Endothelial cell of umbilical vein (primary cell): Measurements from ENCODE around the gene ANKRD12. TPM values are rescaled to one million over a fixed set of nuclear protein-coding genes. Genes with fewer than 3 reads are reported as not detected.

ENCODE experiments used
- BruUV-seq: library from RNA; stranded (reverse); fragments of 400-500 nt; replicated peaks from 2 replicates; lab custom pipeline; 2021; lab: Mats Ljungman, UMichigan
- CTCF ChIA-PET: fragments of 300-600, 350-600 bp; sonication (Branson Sonifier 250); formaldehyde crosslinking; loops from one replicate; lab custom pipeline; 2021; ENCODE audit warnings: antibody characterized with exemption, inconsistent platforms; lab: Charles Lee
- POLR2A ChIA-PET: fragments of 300-600, 350-600 bp; sonication (Branson Sonifier 250); formaldehyde crosslinking; loops from one replicate; lab custom pipeline; 2021; ENCODE audit warnings: antibody characterized with exemption, inconsistent platforms; lab: Charles Lee
- DNase-seq: peaks from one replicate; pipeline ENCODE4 v3.0.0-alpha.2; 2011; ENCODE audit warnings: low read depth, low spot score
- FAIRE-seq: peaks from 2 replicates; lab custom pipeline; 2011; peaks lifted over from hg19 to GRCh38; lab: Jason Lieb, UNC
- H2AFZ ChIP-seq: 2 replicates; pipeline ENCODE4 v1.6.0; 2012; ENCODE audit warnings: low read depth, low read length, control low read depth, inconsistent platforms
- H3K27ac ChIP-seq: 2 replicates; pipeline ENCODE4 v1.5.1; 2011; ENCODE audit warnings: low read depth, mild to moderate bottlenecking, control low read depth, low read length, moderate library complexity; ENCODE audit not compliant: insufficient read depth
- H3K27me3 ChIP-seq, 2 experiments: 2 replicates each; pipeline versions ENCODE4 v1.6.0 to v1.6.1; 2011; ENCODE audit warnings: low read length in 2 of 2, mixed read lengths in 1 of 2; ENCODE audit not compliant: control insufficient read depth in 2 of 2, insufficient read depth in 2 of 2
- H3K36me3 ChIP-seq, 2 experiments: 2 replicates in 1 of 2; 3 replicates in 1 of 2; pipeline ENCODE4 v1.5.1; 2011; ENCODE audit warnings: low read length in 2 of 2, mild to moderate bottlenecking in 1 of 2, moderate library complexity in 1 of 2; ENCODE audit not compliant: control insufficient read depth in 2 of 2, insufficient read depth in 2 of 2; ENCODE audit errors: extremely low read depth in 1 of 2
- H3K4me1 ChIP-seq: 3 replicates; pipeline ENCODE4 v1.5.1; 2011; ENCODE audit warnings: mild to moderate bottlenecking, low read length; ENCODE audit not compliant: control insufficient read depth, insufficient read depth; ENCODE audit errors: extremely low read depth
- H3K4me2 ChIP-seq: 2 replicates; pipeline ENCODE4 v1.6.1; 2011; ENCODE audit warnings: low read length, control low read depth, mixed read lengths; ENCODE audit not compliant: insufficient read depth
- H3K4me3 ChIP-seq, 3 experiments: fragments of 200-600 bp in 1 of 3; sonication (generic), shearing (Covaris generic) in 1 of 3; replicated peaks in 1 of 3; 2 replicates each; pipeline ENCODE4 v1.5.1; 2011 to 2016; ENCODE audit warnings: control low read depth in 3 of 3, low read length in 3 of 3, mild to moderate bottlenecking in 2 of 3, inconsistent platforms in 1 of 3, low read depth in 1 of 3, moderate library complexity in 1 of 3; ENCODE audit not compliant: insufficient read depth in 1 of 3
- H3K79me2 ChIP-seq: 2 replicates; pipeline ENCODE4 v1.6.0; 2012; ENCODE audit warnings: low read length, inconsistent platforms; ENCODE audit not compliant: control insufficient read depth, insufficient read depth
- H3K9ac ChIP-seq: replicated peaks from 2 replicates; pipeline ENCODE3; 2011; ENCODE audit warnings: low read length, control low read depth; ENCODE audit not compliant: insufficient read depth; ENCODE audit errors: extremely low read depth
- H3K9me1 ChIP-seq: replicated peaks from 3 replicates; pipeline ENCODE4 v1.6.0; 2011; ENCODE audit warnings: mild to moderate bottlenecking, low read length; ENCODE audit not compliant: control insufficient read depth, insufficient read depth; ENCODE audit errors: extremely low read depth
- H3K9me3 ChIP-seq: replicated peaks from 2 replicates; pipeline ENCODE4 v1.5.1; 2012; ENCODE audit warnings: low read length, inconsistent platforms; ENCODE audit not compliant: control insufficient read depth, insufficient read depth
- H4K20me1 ChIP-seq: replicated peaks from 2 replicates; pipeline ENCODE3; 2011; ENCODE audit warnings: mild to moderate bottlenecking, low read length; ENCODE audit not compliant: control insufficient read depth, insufficient read depth; ENCODE audit errors: extremely low read depth
- CTCF ChIP-seq, 2 donors: IDR thresholded peaks; 1 replicate in 1 of 2; 2 replicates in 1 of 2; pipeline ENCODE4 v1.5.1; 2011; ENCODE audit warnings: low read length in 2 of 2, mild to moderate bottlenecking in 2 of 2, moderate library complexity in 2 of 2, control low read depth in 1 of 2, inconsistent platforms in 1 of 2, low read depth in 1 of 2; ENCODE audit not compliant: insufficient read depth in 1 of 2; ENCODE audit errors: extremely low read depth in 1 of 2
- EZH2 ChIP-seq: IDR thresholded peaks from 2 replicates; pipeline ENCODE4 v1.6.1; 2012; ENCODE audit warnings: borderline replicate concordance, low read depth, mild to moderate bottlenecking, moderate library complexity, low read length, inconsistent platforms; ENCODE audit not compliant: severe bottlenecking
- FOS ChIP-seq: IDR thresholded peaks from 2 replicates; pipeline ENCODE4 v1.6.1; 2011; ENCODE audit warnings: mild to moderate bottlenecking, low read length, moderate library complexity, borderline replicate concordance; ENCODE audit not compliant: insufficient read depth
- GATA2 ChIP-seq: IDR thresholded peaks from 2 replicates; pipeline ENCODE4 v1.7.0; 2011; ENCODE audit warnings: low read depth, mild to moderate bottlenecking, moderate library complexity, mixed read lengths, low read length; ENCODE audit not compliant: insufficient read length, insufficient read depth
- JUN ChIP-seq: IDR thresholded peaks from 2 replicates; pipeline ENCODE4 v1.6.1; 2011; ENCODE audit warnings: borderline replicate concordance, low read depth; ENCODE audit not compliant: insufficient read length, insufficient read depth
- MAX ChIP-seq: IDR thresholded peaks from 2 replicates; pipeline ENCODE4 v1.6.1; 2011; ENCODE audit not compliant: insufficient read depth, insufficient read length
- MYC ChIP-seq: IDR thresholded peaks from one replicate; pipeline ENCODE4 v1.6.1; 2011; ENCODE audit warnings: mild to moderate bottlenecking, low read depth, low read length
- POLR2A ChIP-seq: IDR thresholded peaks from 2 replicates; pipeline ENCODE4 v1.6.1; 2012; ENCODE audit warnings: low read depth, mild to moderate bottlenecking, control low read depth, low read length
- POLR2AphosphoS5 ChIP-seq: IDR thresholded peaks from 2 replicates; pipeline ENCODE4 v1.6.1; 2012; ENCODE audit warnings: low read depth, mild to moderate bottlenecking, control low read depth, low read length, moderate library complexity; ENCODE audit not compliant: insufficient read depth
- dilution Hi-C: fragments of 300-500 bp; cut with MboI; formaldehyde crosslinking; loops from one replicate; pipeline ENCODE4 v1.15.0; 2019; ENCODE audit warnings: low sequenced_read_pairs; ENCODE audit not compliant: extremely low pct_ligation_motif_present
- intact Hi-C: fragments of 100-400 bp; cut with micrococcal nuclease; formaldehyde crosslinking; loops from one replicate; pipeline ENCODE4 v1.10.0; 2022
- polyA plus RNA-seq, 4 experiments: library from polyadenylated mRNA; depleted of rRNA in 3 of 4; stranded (reverse) in 3 of 4; unstranded in 1 of 4; fragments of >200 nt; gene quantifications; 2 replicates each; pipeline versions ENCODE4 v1.2.1 to v1.2.3, GENCODE V29; 2011 to 2012; ENCODE audit warnings: missing spikeins in 1 of 4
- total RNA-seq: library from RNA; stranded (reverse); gene quantifications from 2 replicates; pipeline ENCODE4 v1.2.3, GENCODE V29; 2021

The ANKRD12 gene
- total and polyA plus RNA-seq, 2 donors (not counting 3 experiments of a cell fraction or from before 2014, with no cell fraction given), result 1.5 to 25.4 TPM

GRCh38 chr18:9223356-9223755, 86.8 kb downstream of the ANKRD12 start:
- no peaks in the 10 kb centered on the region for H3K36me3 ChIP-seq
- H4K20me1 ChIP-seq, result no peaks in the 10 kb centered on the region
- no TSS peak for BruUV-seq
- H3K9me3 ChIP-seq, result no peaks in the 10 kb centered on the region
- no peak for DNase-seq
- no peak overlapping the region for H3K4me3 ChIP-seq
- TF ChIP-seq MAX (no peak), CTCF (IDR thresholded peaks at IDR 0.05; ENCODE audit: extremely low read depth in 1 of 2, insufficient read depth in 1 of 2, low read depth in 1 of 2, low read length in 2 of 2) (no peak), JUN (no peak), POLR2A (no peak), EZH2 (no peak), POLR2AphosphoS5 (no peak), FOS (no peak), GATA2 (no peak), MYC (no peak)
- dilution Hi-C loops (no loop called here), intact Hi-C loops (no loop called here)
- CTCF ChIA-PET, result no interaction called here
- peaks cover 4% of the 10 kb centered on the region for H3K79me2 ChIP-seq
- H3K4me2 ChIP-seq, result no peak overlapping the region
- no peak overlapping the region for H2AFZ ChIP-seq
- H3K9ac ChIP-seq, result no peak overlapping the region
- no peaks in the 10 kb centered on the region for H3K4me1 ChIP-seq
- FAIRE-seq, result no peak
- H3K9me1 ChIP-seq, result no peaks in the 10 kb centered on the region
- no peak overlapping the region for H3K27ac ChIP-seq
- H3K27me3 ChIP-seq, result no peaks in the 10 kb centered on the region
- POLR2A ChIA-PET, result no interaction called here
